SIG-M5 treated with dmso at 0.1 percent for 504 hours (cell line): ENCODE results near the gene SYTL1.
A peak's percentile ranks its signal among the peaks of the same experiment; 100 is the strongest.

Experiments used
- DNase-seq: peaks from one replicate; lab custom pipeline; 2025; ENCODE audit not compliant: unreplicated experiment; lab: John Stamatoyannopoulos, UW

SYTL1 gene

GRCh38 chr1:27341525-27342252 is at the start of gene SYTL1:
Gene SYTL1, plus strand, starts transcription at chr1:27342022. Its CDS starts 3,313 bp downstream, at chr1:27345335.
- peak; percentile 84 for DNase-seq

- no peak for DNase-seq
Observed at GRCh38 chr1:27292106-27292505, 49.7 kb upstream of the SYTL1 start.

GRCh38 chr1:27293915-27294314 is 47.9 kb upstream of the SYTL1 start:
- DNase-seq = no peak

GRCh38 chr1:27296773-27297291 is 45.0 kb upstream of the SYTL1 start:
- peak; percentile 1 for DNase-seq

- no peak for DNase-seq
Observed at GRCh38 chr1:27297903-27298302, 43.9 kb upstream of the SYTL1 start.

- no peak for DNase-seq
Observed at GRCh38 chr1:27298632-27299384, 43.0 kb upstream of the SYTL1 start.

GRCh38 chr1:27299385-27300271 is 42.2 kb upstream of the SYTL1 start:
- peak; percentile 13 for DNase-seq

- peak; percentile 77 for DNase-seq
Observed at GRCh38 chr1:27300341-27301051, 41.3 kb upstream of the SYTL1 start.

- no peak for DNase-seq
Observed at GRCh38 chr1:27301052-27301422, 40.8 kb upstream of the SYTL1 start.

- no peak for DNase-seq
Observed at GRCh38 chr1:27301582-27302199, 40.1 kb upstream of the SYTL1 start.

- DNase-seq = no peak
Observed at GRCh38 chr1:27302612-27303011, 39.2 kb upstream of the SYTL1 start.

- DNase-seq = no peak
Observed at GRCh38 chr1:27303509-27303908, 38.3 kb upstream of the SYTL1 start.

- no peak for DNase-seq
Observed at GRCh38 chr1:27306071-27306470, 35.8 kb upstream of the SYTL1 start.

GRCh38 chr1:27306892-27307761 is 34.7 kb upstream of the SYTL1 start:
- no peak for DNase-seq

- DNase-seq = no peak
Observed at GRCh38 chr1:27307874-27308598, 33.8 kb upstream of the SYTL1 start.

GRCh38 chr1:27314169-27314568 is 27.7 kb upstream of the SYTL1 start:
- DNase-seq = no peak

GRCh38 chr1:27314737-27315136 is 27.1 kb upstream of the SYTL1 start:
- no peak for DNase-seq

GRCh38 chr1:27316860-27317259 is 25.0 kb upstream of the SYTL1 start:
- DNase-seq = no peak

GRCh38 chr1:27318136-27318535 is 23.7 kb upstream of the SYTL1 start:
- DNase-seq = no peak
